OCI-LY7 (cell line): ENCODE results near the gene CD47.

Source experiments
- CTCF ChIP-seq: fragments of 200-600 bp; sonication (generic); conservative IDR thresholded peaks from 2 replicates; pipeline ENCODE4 v1.5.1; 2014; ENCODE audit warnings: mild to moderate bottlenecking, antibody characterized with exemption, low read length, moderate library complexity, mixed read lengths
- EZH2phosphoT487 ChIP-seq: fragments of 200-600 bp; sonication (generic); IDR thresholded peaks from 2 replicates; pipeline ENCODE4 v1.6.1; 2018; ENCODE audit warnings: low read depth, borderline replicate concordance, mild to moderate bottlenecking, mixed run types, antibody characterized with exemption, low read length, moderate library complexity, mixed read lengths

GRCh38 chr3:108021131-108021530, 69.7 kb downstream of the CD47 start:
- TF ChIP-seq CTCF (no peak), EZH2phosphoT487 (no peak)
